AG20443 (cell line): ENCODE data around the gene MRRF.

Experiments
- DNase-seq: peaks from one replicate; pipeline ENCODE4 v3.0.0; 2012; ENCODE audit warnings: low spot score, mixed read lengths

MRRF gene

DNA sequence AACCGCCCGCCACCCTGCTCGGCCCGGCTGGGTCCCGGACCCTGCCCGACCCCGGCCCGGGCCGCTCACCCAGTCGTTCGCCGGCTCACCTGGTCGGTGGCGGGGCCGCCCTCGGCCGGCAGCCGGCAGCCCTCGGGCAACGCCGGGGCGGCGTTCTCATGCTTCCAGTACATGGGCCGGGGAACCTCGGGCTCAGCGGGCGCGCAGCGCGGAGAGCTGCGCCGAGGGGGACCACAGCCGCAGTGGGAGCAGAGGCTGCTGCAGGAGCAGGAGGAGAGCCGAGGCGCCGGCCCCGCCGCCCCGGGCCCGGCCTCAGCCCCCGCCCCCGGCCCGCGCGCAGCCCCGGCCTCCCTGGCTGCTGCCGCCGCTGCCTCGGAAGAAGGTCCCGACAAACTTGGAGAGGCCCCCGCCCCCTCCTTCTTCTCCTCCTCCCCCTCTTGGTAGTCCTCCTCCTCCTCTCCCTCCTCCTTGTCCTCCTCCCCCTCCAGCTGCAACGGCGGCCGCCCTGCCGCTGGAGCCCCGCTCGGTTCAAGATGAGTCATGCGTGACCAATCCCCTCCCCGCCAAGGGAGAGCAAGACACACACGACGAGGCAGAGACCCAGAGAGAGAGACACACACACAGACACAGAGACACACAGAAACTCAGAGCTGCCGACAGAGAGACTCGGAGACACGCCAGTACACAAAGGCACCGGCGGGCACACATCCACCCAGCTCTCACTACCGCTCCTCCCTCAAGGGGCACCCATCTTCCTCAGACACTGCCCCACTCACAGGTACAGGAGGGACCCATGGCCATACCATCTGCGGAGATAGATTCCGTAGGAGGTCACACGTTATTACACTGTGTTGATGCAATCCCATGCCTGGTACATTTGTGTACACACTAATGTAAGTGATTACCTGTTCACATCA lies 35.9 kb upstream of the MRRF start, which contains the start of gene LHX6:
Gene LHX6, minus strand, starts transcription at position 390 of the 917 bp plus-strand sequence. Its CDS starts 217 bp downstream, at position 173.
- peak; percentile 66 for DNase-seq

DNA sequence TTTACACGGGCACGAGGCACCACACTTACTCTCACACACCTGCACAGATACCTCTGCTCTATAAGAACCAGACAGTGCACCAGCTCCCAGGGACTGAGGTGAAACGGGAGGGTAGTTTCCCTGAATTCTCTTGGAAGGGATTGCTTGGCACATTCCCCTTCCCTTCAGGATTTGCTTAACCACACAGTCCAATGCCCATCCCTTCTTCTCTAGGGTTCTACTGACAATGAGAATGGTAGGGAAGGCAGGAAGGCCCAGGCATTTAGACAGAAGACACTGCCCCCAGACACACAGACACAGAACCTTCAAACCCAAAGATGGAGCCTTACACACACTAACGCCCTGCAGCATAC lies 35.2 kb upstream of the MRRF start:
- no peak for DNase-seq

DNA sequence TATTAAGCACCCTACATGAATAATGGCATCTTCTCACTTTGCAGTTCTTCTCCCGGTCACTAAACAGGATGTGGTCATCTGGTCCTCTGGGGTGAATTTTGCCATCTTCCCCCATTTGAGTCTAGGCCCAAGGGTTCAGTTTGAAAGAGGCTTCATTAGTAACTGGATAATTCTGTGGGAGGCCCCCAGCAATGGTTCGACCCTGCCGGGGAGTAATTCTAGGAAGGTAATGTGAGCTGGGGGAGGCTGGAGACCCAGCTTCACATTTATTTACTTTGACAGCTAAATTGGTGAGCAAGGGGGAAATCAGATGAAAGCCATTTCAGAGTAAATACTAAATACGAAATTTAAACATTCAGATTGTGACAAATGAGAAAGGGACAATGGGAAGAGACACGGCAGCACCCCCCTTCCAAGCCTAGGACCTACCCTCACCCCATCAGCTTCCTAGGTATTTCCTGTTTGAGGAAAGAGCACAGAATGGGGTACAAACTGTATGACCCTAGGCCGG lies 31.8 kb upstream of the MRRF start:
- no peak for DNase-seq

DNA sequence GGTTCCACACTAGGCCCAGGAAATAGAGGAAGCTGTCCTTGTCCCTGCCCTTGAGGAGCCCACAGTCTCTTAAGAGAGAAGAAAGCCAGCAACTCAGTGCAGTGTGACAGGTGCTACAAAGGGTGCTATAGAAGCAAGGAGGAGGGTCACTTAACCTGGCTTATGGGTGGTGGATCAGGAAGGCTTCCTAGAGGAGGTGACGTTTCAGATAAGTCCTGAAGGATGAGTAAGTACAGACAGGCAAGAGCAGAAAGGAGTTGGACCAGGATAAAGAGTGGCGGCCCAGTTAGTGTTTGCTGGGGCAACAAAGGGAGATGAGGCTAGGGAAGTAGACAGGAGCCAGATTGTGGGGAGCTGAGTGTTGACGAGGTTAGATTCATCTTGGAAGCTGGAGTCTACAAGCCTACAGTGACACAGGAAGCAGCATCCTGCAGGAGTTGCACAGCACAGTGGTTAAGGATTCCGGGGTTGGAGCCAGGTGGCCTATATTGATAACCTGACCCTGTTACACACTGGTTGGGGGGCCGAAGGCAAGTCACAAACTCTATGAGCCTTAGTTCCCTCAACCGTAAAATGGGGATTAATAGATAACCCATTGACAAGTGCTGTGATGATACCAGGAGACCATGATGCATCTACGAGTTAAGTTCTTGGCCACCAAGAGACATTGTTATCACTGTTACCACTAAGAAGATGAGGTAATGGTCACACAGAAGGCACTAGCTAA lies 30.5 kb upstream of the MRRF start:
- DNase-seq: no peak

DNA sequence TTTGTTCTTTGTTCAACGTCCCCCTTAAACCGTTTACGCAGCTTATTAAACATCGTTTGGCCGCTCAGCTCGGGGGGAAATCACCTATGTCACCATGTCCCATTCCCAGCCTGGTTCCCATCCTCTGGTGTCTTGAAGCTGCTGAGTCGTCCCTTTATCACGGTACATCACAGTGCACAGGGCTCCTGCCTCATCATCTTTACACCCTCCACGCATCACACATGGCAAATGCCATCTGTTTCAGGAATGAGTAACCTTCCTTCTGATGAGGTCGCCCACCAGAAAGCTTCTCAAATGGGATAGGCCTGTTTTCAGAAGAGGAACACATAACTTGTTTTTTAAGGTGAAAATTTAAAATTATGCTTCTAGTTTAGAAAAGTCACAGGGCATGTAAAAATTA lies 28.0 kb upstream of the MRRF start:
- no peak for DNase-seq

DNA sequence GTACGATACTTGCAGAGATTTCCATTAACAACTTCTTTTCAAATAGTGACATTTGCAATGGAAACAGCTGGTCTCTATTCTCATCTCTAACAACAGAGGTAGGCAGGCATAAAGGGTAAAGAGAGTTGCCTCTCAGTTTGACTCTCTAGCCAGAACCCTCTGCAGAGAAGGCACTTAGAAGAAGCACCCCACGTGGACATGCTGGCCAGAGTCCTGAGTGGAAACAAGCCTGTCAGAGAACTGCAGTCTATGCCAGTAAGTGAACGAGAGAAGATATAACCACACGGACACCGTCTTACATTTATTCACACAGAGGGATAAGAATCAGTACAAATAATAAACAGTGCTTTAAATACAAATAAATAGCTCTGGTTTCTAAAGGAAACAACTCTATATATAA lies 25.0 kb upstream of the MRRF start:
- DNase-seq: no peak

DNA sequence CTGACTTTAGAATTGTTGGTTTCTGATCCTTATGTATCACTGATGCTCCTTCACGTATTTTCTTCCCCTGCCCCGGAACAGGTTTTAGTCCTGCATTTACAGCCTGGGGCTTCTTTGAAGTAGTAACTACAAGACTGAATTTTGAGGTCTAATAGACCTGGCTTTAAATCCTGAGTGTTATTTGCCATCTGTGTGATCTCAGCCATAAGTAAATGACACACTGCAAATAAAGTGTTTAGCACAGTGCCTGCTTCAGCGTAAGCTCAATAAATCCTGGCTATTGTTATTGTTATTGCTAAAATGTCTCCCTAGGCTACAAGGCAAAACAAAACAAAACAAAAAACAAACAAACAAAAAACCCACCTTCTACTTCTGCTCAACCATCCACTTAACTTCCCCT lies 20.3 kb upstream of the MRRF start:
- DNase-seq: no peak

DNA sequence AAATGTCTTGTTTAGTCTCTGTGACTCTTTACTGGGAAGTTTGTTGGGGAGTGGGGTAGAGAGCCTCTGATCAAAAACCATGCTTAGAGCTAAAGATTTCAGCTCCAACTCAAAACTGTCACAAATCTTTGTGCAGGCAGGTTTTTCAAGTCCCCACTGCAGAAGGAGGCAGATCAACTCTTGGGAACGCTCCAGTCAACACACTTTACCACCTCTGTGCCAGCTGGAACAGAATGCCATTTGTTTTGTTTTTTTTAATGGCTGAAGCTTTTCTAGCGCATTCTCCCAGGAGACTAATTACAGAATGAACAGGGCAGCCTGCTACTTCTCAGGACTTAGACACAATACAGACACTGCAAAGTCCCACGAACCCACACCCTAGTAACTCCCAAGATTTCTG lies 18.0 kb upstream of the MRRF start:
- no peak for DNase-seq

DNA sequence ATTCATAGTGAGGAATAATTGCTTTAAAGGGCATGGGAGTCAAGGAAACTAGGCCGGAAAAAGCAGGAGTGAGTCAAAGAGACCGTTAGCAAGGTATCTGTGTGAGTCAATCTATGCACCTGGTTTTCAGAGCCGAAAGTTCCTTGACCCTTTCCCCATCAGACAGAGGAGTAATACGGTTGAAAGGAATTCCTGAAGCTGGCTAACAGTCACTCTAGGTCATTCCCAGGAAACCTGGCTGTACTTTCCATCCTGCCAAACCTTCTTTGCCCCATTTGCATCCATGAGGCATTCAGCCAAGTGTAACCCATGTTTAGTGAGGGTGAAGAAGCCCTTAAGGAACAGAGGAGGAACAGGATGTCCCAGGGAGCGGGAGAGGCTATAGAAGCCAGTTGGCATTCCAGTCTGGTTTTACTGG lies 16.2 kb upstream of the MRRF start:
- DNase-seq: no peak

DNA sequence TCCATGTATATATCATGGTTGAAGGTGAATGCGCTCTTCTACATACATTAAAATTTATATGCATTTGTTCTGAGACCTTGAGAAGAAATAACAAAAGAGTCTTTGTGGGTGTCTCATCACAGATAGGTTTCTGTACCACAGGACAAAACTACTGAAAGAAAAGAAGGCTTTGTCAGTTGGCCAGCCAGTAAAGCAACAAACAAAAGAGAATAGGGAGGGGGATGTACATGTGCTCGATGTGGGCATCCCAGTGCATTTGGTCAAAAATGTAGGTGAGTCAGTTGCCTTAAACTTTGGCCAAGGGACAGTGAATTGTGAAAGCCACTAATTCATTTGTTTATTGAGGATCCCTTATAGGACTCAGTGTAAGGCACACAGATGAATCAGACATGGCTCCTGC lies 13.3 kb upstream of the MRRF start:
- DNase-seq: no peak

DNA sequence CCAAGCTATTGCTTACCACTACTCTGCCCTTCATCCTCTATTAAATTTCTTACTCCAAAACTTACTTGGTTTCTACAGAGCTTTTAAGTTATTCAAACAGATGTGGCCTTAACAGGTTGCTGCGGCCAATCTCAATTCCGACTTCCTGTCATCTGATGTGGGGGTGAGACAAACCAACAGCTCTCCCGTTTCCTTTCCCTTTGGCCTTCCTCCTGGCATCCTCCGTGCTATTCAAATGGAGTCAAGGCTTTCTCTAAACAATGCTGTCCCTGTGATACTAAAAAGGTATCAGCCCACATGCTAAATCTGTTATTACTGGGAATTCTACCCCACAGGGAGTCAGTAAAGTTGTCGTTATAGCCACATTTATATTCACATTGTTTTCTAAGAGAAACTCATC lies 11.9 kb upstream of the MRRF start:
- no peak for DNase-seq

DNA sequence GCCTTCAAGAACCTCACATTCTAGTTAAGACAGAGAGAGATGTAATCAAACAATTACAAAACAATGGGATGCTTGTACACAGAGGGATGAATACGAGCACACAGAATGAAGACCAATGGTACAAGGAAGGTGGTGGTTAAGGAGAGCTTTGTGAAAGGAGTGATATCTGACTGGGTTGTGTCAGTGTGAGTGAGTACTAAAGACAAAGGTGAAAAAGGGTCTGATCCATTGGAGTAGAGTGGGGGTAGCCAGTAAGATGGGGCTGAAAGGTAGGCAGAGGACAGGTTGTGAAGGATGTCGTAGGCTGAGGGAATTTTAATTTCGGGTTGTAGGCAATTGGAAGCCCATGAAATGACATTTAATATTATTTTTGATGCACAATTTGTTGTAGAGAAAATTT lies 9.9 kb upstream of the MRRF start:
- DNase-seq: no peak

DNA sequence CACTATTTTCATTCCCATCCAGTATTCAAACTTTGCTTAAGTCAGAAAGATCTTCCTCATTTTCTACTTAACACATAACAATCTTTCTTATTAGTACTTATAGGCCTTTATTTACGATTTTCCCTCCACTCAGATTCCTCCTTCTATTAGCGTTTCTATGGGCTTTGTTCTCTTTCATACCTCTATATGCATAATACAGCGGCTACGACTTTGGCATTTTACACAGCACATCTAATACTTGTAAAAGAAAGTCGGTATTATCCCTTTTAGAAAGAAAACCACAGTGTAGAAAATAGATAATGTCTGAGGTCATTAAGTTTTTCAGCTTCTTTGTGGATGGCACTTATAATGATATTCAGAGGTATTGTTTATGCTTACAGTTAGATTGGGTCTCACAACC lies 8.5 kb upstream of the MRRF start:
- DNase-seq: no peak

DNA sequence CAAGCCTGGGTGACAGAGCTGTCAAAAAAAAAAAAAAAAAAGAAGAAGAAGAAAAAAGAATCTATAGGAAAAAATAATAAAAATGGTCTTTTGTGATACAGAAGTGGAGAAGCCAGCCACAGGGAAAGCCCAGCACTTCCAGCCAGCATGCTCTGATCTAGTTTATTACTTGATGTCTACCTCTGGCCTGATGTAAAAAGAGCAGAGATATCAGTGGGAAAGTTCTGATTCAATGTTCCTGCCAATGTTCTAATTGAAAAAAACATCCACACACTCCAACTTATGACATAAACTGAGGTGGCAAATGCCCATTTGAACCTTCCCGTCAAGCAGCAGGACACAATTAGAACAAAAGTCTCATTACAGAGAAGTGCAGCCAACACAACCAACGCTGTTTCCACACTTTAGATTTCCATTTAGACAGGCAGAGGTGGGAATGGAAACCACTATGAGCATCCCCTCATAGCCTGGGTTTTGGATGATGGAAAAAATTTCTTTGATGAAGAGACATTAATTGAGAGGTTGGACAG lies 5.7 kb upstream of the MRRF start:
- no peak for DNase-seq

DNA sequence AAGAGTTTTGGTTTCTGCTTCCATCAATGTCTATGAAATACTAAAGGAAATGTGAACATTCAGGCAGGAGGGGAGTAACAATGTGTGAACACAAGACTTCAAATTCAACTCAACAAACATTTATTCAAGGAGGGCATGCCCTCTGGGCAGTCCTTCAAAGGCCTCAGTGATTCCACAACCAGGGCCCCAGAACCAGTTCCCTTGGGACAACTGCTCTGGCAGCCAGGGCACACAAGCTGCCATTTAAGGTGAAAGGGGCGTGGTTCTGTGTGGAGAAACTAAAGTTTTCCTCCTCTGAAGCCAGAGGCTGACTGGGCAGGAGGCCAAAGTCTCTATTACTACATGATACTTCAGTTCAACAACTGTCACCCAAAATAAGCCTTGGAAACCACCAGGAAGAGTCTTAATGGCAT lies 3.2 kb upstream of the MRRF start:
- DNase-seq: peak; percentile 43

DNA sequence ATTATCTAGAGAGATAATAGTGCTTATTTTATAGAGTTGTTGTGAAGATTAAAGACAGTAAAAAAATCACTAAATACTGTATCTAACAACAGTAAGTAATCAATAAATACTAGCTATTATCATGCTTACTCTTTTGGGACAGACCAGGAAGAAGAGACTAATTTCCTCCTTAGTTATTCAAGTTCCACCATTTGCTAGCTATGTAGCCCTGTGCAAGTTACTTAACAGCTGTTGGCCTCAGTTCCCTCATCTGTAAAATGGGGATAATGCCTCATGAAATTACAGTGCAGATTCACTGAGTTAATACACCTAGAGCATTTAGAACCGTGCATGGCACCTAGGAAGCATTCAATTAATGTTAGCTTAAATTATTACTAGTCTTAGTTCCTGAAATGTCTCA lies 2.6 kb upstream of the MRRF start:
- no peak for DNase-seq

DNA sequence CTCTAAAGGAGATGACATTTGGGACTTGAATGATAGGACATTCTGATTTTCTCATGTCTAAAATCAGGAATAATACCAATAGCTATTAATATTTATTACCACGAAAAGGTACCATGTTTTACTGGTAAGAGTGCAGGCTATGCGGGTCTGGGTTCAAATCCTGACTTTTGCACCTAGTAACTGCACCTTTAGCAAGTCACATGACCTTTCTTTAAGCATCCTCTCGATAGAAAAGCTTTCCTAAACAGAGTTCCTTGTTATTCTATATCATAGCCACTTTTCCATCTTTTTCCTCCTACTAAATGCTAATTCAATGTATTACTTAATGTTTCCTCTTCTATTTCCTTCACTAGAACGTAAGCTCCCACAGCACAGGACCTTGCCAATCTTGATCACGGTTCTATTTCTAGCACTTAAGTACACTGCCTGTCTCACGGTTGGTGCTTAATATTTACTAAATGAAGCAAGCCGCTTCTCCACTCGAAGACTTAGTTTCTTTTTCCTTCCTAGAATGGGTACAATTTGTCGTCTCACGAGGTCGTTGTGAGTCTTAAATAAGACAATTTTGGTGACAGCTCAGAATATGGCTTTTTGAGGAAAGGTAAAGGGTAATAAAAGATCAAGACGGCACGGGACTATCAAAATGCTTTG lies 858 bp upstream of the MRRF start:
- DNase-seq: no peak

DNA sequence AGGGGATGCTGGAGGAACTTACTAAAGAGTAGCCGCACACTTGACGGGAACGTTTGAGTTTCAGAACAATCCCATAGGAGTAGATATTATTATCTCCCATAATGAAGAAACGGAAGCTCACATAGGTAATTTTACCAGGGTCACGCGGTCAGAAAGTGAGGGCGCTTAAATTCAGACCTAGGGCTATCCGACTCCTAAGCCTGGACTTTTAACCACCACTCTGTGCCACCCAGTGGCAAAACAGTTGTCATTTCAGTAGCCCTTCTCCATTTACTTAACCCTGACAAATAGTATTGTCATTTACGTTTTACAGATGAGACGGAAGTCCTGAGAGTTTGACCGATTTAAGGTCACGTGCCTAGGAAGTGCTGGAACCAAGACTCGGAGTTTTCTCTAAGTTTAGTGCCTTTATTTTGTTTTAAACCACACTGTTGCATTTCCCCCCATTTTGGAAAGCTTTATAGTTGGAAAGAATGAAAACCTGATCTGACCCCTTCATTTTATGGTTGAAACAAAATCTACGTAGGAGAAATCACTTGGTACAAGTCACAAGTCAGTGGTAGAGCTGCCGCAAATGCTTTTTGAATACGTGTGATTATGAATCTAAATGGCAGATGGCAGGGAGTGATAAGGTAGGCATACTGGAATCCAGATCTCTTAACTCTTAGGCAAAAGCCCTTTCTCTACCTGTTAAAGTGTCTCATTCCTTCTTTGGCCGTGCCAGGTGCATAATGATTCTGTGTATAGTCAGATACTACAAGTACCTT lies 650 bp downstream of the MRRF start:
- DNase-seq: peak; percentile 27

DNA sequence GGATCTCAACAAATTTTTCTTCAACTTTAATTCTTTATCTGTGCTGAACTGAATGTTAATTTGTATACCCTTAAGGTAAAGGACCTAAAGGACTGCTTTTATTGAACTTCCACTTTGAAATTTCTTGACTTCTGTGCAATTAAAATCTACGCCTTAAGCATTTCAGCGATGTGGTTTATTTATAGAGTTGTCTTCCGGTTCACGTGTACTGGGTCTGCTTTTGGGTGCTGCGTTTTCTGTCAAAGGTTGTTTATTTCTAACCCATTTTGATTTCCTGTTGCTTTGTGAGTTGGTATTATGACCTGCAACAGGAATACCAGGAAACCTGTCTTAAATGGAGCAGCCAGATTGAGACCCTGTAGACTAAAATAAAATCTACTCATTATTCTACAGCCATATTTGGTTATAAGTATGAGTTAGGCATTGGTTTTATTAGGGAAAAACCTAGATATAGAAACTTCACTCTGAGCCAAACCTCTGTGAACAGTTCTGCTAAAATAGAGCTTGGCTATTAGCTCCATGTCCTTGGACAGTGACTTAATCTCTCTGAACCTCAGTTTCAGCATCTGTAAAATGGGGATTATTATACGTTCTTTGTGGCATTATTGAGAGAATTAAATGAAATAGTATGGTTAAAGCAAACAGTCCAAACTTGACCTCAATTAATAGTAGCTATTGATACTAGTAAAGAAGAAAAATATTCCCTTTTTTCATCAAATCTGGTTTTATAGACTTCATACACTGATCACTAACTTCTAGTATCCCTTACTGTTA lies 3.5 kb downstream of the MRRF start:
- no peak for DNase-seq

DNA sequence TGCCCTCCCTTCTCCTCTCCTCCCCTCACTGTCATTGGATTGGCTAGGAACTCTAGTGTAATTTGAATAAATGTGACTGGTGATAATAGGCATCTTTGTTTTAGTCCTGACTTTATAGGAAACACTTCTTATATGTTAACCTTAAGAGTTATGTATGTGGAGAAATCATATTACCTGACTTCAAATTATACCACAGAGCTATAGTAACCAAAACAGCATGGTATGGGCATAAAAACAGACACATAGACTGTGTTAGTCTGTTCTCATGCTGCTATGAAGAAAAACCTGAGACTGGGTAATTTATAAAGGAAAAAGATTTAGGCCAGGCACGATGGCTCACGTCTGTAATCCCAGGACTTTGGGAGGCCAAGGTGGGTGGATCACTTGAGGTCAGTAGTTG lies 9.4 kb downstream of the MRRF start:
- DNase-seq: no peak

DNA sequence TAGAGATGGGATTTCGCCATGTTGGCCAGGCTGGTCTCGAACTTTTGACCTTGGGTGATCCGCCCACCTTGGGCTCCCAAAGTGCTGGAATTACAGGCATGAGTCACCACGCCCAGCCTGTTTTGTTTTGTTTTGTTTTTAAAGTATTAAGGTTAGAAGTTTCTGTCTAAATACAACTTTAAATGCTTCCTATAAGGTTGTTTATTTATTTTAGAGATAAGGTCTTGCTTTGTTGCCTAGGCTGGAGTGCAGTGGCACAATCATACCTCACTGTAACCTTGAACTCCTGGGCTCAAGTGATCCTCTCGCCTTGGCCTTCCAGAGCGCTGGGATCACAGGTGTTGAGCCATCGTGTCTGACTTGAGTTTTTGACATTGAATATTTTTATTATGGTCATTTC lies 11.4 kb downstream of the MRRF start:
- DNase-seq: no peak
